Lower leg skin (tissue), 4 donors: Measurements from ENCODE around the gene UNC13C. TPM values are rescaled to one million over a fixed set of nuclear protein-coding genes. Genes with fewer than 3 reads are reported as not detected.

Experiments
- DNase-seq, 2 donors: peaks; one replicate each; pipeline ENCODE4 v3.0.0-alpha.2; 2019; ENCODE audit warnings: low spot score in 2 of 2
- H3K4me3 ChIP-seq: fragments of 200-600 bp; sonication (generic); 2 replicates; pipeline ENCODE4 v1.5.1; 2017; ENCODE audit warnings: mild to moderate bottlenecking, low read depth; ENCODE audit not compliant: poor library complexity, severe bottlenecking
- POLR2A ChIP-seq, 2 donors: fragments of 450-650 bp; IDR thresholded peaks; one replicate each; pipeline ENCODE4 v1.6.1; 2016 to 2017; ENCODE audit warnings: antibody characterized with exemption in 2 of 2, mild to moderate bottlenecking in 1 of 2, moderate library complexity in 1 of 2
- WGBS, 2 donors: methylation state at CpG; one replicate each; pipeline ENCODE4 v1.1.5; 2018; 5-methylcytosine and 5-hydroxymethylcytosine counted together
- intact Hi-C: fragments of 100-400 bp; cut with DNase I; formaldehyde crosslinking; loops from one replicate; pipeline ENCODE4 v1.15.0; 2023; ENCODE audit warnings: low total_unique reads
- total RNA-seq, 4 donors: library from RNA; depleted of rRNA; stranded (reverse); fragments of >200 nt; gene quantifications; one replicate each; pipeline ENCODE4 v1.1.0, GENCODE V29; 2016
- TF ChIP-seq, protein P1 (sequence below), 3 donors: fragments of 450-650 bp; IDR thresholded peaks; one replicate each; pipeline ENCODE4 v1.5.1; 2016; ENCODE audit warnings: antibody characterized with exemption in 3 of 3, mild to moderate bottlenecking in 3 of 3, moderate library complexity in 2 of 3

The UNC13C gene
- total RNA-seq, 4 donors from 2014 or later, result 0.08 to 0.84 (median 0.18) TPM

DNA sequence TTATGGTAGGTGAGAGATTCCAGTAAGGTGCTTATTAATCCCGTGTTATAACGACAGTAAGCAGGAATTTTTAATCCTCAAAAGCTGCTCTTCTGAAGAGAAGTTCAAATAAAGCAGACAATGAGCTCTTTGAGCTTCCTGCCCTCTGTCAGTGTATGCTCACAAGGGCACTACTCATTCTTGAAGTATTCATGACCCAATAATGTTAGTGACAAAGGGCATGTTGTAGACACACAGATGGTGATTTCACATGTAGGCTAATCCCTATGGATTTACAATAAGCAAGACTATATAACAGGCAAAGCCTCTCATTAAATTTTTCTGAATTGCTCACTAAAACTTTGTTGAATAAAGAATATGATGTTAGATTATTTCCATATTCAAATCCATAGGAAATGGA lies 639.9 kb downstream of the UNC13C start:
- DNase-seq, result no peak
- no peak overlapping the region for H3K4me3 ChIP-seq
- intact Hi-C loops, result no loop called here
- WGBS, 2 donors, result 65 to 80% methylated on average over 2 of the region's 2 CpGs
- no peak for TF ChIP-seq POLR2A (IDR thresholded peaks at IDR 0.05)
- TF ChIP-seq, protein P1, sequence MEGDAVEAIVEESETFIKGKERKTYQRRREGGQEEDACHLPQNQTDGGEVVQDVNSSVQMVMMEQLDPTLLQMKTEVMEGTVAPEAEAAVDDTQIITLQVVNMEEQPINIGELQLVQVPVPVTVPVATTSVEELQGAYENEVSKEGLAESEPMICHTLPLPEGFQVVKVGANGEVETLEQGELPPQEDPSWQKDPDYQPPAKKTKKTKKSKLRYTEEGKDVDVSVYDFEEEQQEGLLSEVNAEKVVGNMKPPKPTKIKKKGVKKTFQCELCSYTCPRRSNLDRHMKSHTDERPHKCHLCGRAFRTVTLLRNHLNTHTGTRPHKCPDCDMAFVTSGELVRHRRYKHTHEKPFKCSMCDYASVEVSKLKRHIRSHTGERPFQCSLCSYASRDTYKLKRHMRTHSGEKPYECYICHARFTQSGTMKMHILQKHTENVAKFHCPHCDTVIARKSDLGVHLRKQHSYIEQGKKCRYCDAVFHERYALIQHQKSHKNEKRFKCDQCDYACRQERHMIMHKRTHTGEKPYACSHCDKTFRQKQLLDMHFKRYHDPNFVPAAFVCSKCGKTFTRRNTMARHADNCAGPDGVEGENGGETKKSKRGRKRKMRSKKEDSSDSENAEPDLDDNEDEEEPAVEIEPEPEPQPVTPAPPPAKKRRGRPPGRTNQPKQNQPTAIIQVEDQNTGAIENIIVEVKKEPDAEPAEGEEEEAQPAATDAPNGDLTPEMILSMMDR (IDR thresholded peaks at IDR 0.05), result no peak

DNA sequence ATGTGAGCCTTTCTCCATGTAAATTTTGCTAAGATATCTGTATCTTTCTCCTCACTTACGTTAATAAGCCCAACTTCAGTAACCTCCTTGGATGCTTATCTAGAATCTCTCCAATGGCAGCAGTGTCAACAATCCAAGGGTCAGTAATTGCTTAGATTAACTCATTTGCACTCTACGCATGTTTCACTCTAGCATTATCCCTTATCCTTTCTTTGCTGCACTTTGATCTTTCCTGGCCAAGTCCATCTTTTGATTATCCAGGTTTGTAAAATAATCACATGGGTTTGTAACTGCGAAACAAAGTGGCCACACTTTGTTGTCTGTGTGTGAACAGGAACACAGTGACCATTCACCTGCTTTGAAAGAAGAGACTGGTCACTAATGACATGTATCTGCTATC lies 640.9 kb downstream of the UNC13C start:
- no peak for DNase-seq
- WGBS, 2 donors, result 89 to 97% methylated on average over 3 of the region's 3 CpGs
- H3K4me3 ChIP-seq, result no peak overlapping the region
- TF ChIP-seq, protein P1 (IDR thresholded peaks at IDR 0.05), result no peak
- TF ChIP-seq POLR2A (IDR thresholded peaks at IDR 0.05), result no peak
- intact Hi-C loops, result loop anchor here (1.0 kb wide), 1 partner anchor 11 kb away; no protein-coding TSS in a partner anchor

DNA sequence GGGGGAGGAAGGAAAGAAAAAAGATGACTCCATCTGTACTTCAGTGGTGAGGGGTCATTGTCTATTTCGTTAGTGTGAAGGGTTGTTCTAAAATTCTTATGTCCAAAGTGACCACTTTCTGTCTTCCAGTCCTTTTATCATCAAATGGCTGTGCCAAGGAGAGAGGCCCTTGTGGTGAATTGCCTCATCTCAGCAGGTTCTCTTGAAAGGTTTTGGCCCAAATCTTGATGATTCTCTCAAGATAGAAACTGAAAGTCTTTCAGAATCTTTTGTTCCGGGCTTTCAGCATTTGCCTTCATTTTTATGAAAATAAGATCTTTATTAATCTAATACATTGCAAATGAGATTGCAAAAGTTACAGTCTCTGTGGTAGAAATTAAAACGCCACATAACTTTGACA lies 642.7 kb downstream of the UNC13C start:
- no peak for DNase-seq
- no peak overlapping the region for H3K4me3 ChIP-seq
- intact Hi-C loops, result no loop called here
- TF ChIP-seq POLR2A (IDR thresholded peaks at IDR 0.05), result no peak
- TF ChIP-seq, protein P1 (IDR thresholded peaks at IDR 0.05), result no peak
- WGBS, 2 donors, result 85 to 86% methylated on average over 3 of the region's 3 CpGs

DNA sequence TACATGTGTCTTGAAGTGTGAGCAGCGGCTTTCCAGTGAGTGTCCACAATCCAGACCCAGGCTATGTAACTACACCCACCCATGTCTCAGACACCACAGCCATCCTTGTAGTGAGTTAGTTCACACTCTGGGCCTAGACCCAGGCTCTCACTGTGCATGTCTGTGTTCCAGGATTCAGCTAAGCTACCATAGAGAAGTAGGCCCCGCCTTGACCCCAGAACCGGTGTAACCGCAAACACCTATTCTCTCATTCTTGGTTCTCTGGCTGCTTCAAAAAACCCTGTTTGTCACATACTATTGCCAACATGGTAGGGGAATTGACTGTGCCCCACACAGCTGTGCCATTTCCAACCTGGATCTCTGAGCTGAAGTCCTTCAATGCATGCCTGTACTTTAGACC lies 657.9 kb downstream of the UNC13C start:
- intact Hi-C loops, result no loop called here
- no peak for DNase-seq
- no peak overlapping the region for H3K4me3 ChIP-seq
- no peak for TF ChIP-seq POLR2A (IDR thresholded peaks at IDR 0.05)
- TF ChIP-seq, protein P1 (IDR thresholded peaks at IDR 0.05), result no peak
- WGBS, 2 donors, result 95 to 98% methylated on average over 4 of the region's 4 CpGs

DNA sequence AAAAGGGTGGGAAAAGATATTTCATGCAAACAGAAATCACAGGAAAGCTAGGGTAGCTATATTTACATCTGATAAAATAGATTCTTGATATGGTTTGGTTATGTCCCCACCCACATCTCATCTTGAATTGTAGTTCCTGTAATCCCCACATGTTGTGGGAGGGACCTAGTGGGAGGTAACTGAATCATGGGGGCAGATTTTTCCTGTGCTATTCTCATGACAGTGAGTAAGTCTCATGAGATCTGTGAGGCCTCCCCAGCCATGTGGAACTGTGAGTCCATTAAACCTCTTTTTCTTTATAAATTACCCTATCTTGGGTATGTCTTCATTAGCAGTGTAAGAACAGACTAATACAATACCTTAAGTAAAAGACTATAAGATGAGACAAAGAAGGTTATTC lies 660.4 kb downstream of the UNC13C start:
- no peak for DNase-seq
- intact Hi-C loops, result no loop called here
- TF ChIP-seq POLR2A (IDR thresholded peaks at IDR 0.05), result no peak
- H3K4me3 ChIP-seq, result no peak overlapping the region

DNA sequence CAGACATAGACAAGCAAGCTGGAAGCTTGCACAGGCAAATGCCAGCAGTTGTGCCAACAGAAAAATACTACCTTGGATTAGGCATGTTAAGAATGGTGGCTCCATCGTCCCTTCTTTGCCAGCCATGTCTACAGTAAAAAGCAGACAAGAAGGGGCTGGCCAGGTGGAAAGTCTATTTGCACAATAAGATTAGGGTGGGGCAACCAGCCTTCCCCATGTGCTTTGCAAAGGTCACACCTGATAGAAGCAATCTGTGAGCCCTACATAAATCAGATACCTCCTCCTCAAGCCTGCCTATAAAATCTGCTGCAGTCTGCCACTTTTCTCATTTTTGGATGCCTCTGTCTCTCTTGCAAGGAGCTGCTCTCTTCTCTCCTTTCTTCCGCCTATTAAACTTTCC lies 662.6 kb downstream of the UNC13C start:
- WGBS, 2 donors, result 67 to 69% methylated on average over 2 of the region's 2 CpGs
- TF ChIP-seq POLR2A (IDR thresholded peaks at IDR 0.05), result no peak
- TF ChIP-seq, protein P1 (IDR thresholded peaks at IDR 0.05), result no peak
- H3K4me3 ChIP-seq, result no peak overlapping the region
- DNase-seq, result no peak
- intact Hi-C loops, result no loop called here
